HUES6 (cell line): ENCODE results near the gene UNC5C.

Experiments
- H3K27ac ChIP-seq: 2 replicates; pipeline ENCODE4 v1.7.0; 2013; ENCODE audit warnings: low read depth, mild to moderate bottlenecking, low read length, inconsistent platforms
- H3K27me3 ChIP-seq: 2 replicates; pipeline ENCODE4 v1.6.1; 2013; ENCODE audit warnings: low read length; ENCODE audit not compliant: control insufficient read depth, insufficient read depth
- H3K36me3 ChIP-seq: 2 replicates; pipeline ENCODE4 v1.6.1; 2013; ENCODE audit warnings: low read length; ENCODE audit not compliant: control insufficient read depth, insufficient read depth
- H3K4me1 ChIP-seq: 2 replicates; pipeline ENCODE4 v1.6.1; 2013; ENCODE audit warnings: low read length; ENCODE audit not compliant: control insufficient read depth, insufficient read depth
- H3K4me3 ChIP-seq: 2 replicates; pipeline ENCODE4 v1.5.1; 2013; ENCODE audit warnings: low read depth, low read length
- H3K9ac ChIP-seq: one replicate; pipeline ENCODE4 v1.6.1; 2013; ENCODE audit warnings: mild to moderate bottlenecking, low read length
- H3K9me3 ChIP-seq: 2 replicates; pipeline ENCODE4 v1.6.1; 2013; ENCODE audit warnings: low read depth, low read length; ENCODE audit not compliant: control insufficient read depth, insufficient read depth

The UNC5C gene

GRCh38 chr4:95217197-95217596, 331.6 kb downstream of the UNC5C start:
- no peaks in the 10 kb centered on the region for H3K4me1 ChIP-seq
- no peaks in the 10 kb centered on the region for H3K9me3 ChIP-seq
- H3K9ac ChIP-seq = no peak overlapping the region
- H3K36me3 ChIP-seq = no peaks in the 10 kb centered on the region
- no peak overlapping the region for H3K27ac ChIP-seq
- no peaks in the 10 kb centered on the region for H3K27me3 ChIP-seq
- H3K4me3 ChIP-seq = no peak overlapping the region

GRCh38 chr4:95216636-95217035, 332.1 kb downstream of the UNC5C start:
- H3K4me3 ChIP-seq = no peak overlapping the region
- no peaks in the 10 kb centered on the region for H3K27me3 ChIP-seq
- H3K27ac ChIP-seq = no peak overlapping the region
- H3K4me1 ChIP-seq = no peaks in the 10 kb centered on the region
- no peaks in the 10 kb centered on the region for H3K36me3 ChIP-seq
- H3K9me3 ChIP-seq = no peaks in the 10 kb centered on the region
- H3K9ac ChIP-seq = no peak overlapping the region

- no peaks in the 10 kb centered on the region for H3K36me3 ChIP-seq
- no peaks in the 10 kb centered on the region for H3K27me3 ChIP-seq
- no peak overlapping the region for H3K9ac ChIP-seq
Measured at GRCh38 chr4:95215991-95216605, 332.7 kb downstream of the UNC5C start.

GRCh38 chr4:95215043-95215442, 333.7 kb downstream of the UNC5C start:
- H3K27ac ChIP-seq = no peak overlapping the region
- H3K4me3 ChIP-seq = no peak overlapping the region
- no peaks in the 10 kb centered on the region for H3K9me3 ChIP-seq
- H3K27me3 ChIP-seq = no peaks in the 10 kb centered on the region
- no peaks in the 10 kb centered on the region for H3K4me1 ChIP-seq
- H3K9ac ChIP-seq = no peak overlapping the region
- H3K36me3 ChIP-seq = no peaks in the 10 kb centered on the region

More at GRCh38 chr4:95215991-95216605, 332.7 kb downstream of the UNC5C start:
- Histone ChIP-seq H3K27ac (no peak overlapping the region), H3K9me3 (no peaks in the 10 kb centered on the region), H3K4me3 (no peak overlapping the region), H3K4me1 (no peaks in the 10 kb centered on the region)

GRCh38 chr4:95214408-95214807, 334.4 kb downstream of the UNC5C start:
- Histone ChIP-seq H3K4me1 (no peaks in the 10 kb centered on the region), H3K9ac (no peak overlapping the region), H3K9me3 (no peaks in the 10 kb centered on the region), H3K4me3 (no peak overlapping the region), H3K27me3 (no peaks in the 10 kb centered on the region), H3K36me3 (no peaks in the 10 kb centered on the region), H3K27ac (no peak overlapping the region)

- H3K9me3 ChIP-seq = no peaks in the 10 kb centered on the region
- H3K9ac ChIP-seq = no peak overlapping the region
- no peak overlapping the region for H3K4me3 ChIP-seq
- no peaks in the 10 kb centered on the region for H3K27me3 ChIP-seq
- H3K36me3 ChIP-seq = no peaks in the 10 kb centered on the region
- H3K27ac ChIP-seq = no peak overlapping the region
- H3K4me1 ChIP-seq = no peaks in the 10 kb centered on the region
Measured at GRCh38 chr4:95213366-95213765, 335.4 kb downstream of the UNC5C start.

- no peak overlapping the region for H3K9ac ChIP-seq
- H3K4me1 ChIP-seq = no peaks in the 10 kb centered on the region
- H3K4me3 ChIP-seq = no peak overlapping the region
- no peak overlapping the region for H3K27ac ChIP-seq
- no peaks in the 10 kb centered on the region for H3K36me3 ChIP-seq
- no peaks in the 10 kb centered on the region for H3K9me3 ChIP-seq
- H3K27me3 ChIP-seq = no peaks in the 10 kb centered on the region
Measured at GRCh38 chr4:95212692-95213091, 336.1 kb downstream of the UNC5C start.

GRCh38 chr4:95209927-95210326, 338.8 kb downstream of the UNC5C start:
- H3K9me3 ChIP-seq = no peaks in the 10 kb centered on the region
- H3K4me3 ChIP-seq = no peak overlapping the region
- no peaks in the 10 kb centered on the region for H3K36me3 ChIP-seq
- no peaks in the 10 kb centered on the region for H3K27me3 ChIP-seq
- no peak overlapping the region for H3K9ac ChIP-seq
- H3K27ac ChIP-seq = no peak overlapping the region
- H3K4me1 ChIP-seq = no peaks in the 10 kb centered on the region

- no peak overlapping the region for H3K9ac ChIP-seq
- H3K36me3 ChIP-seq = no peaks in the 10 kb centered on the region
- no peaks in the 10 kb centered on the region for H3K27me3 ChIP-seq
- H3K9me3 ChIP-seq = no peaks in the 10 kb centered on the region
- no peak overlapping the region for H3K27ac ChIP-seq
- H3K4me1 ChIP-seq = no peaks in the 10 kb centered on the region
- no peak overlapping the region for H3K4me3 ChIP-seq
Measured at GRCh38 chr4:95204873-95205272, 343.9 kb downstream of the UNC5C start.

- no peak overlapping the region for H3K27ac ChIP-seq
- no peaks in the 10 kb centered on the region for H3K4me1 ChIP-seq
- no peak overlapping the region for H3K9ac ChIP-seq
- no peaks in the 10 kb centered on the region for H3K36me3 ChIP-seq
- H3K4me3 ChIP-seq = no peak overlapping the region
- no peaks in the 10 kb centered on the region for H3K27me3 ChIP-seq
- no peaks in the 10 kb centered on the region for H3K9me3 ChIP-seq
Measured at GRCh38 chr4:95204267-95204844, 344.4 kb downstream of the UNC5C start.

GRCh38 chr4:95198961-95199360, 349.8 kb downstream of the UNC5C start:
- H3K9ac ChIP-seq = no peak overlapping the region
- no peaks in the 10 kb centered on the region for H3K36me3 ChIP-seq
- H3K27me3 ChIP-seq = no peaks in the 10 kb centered on the region
- no peaks in the 10 kb centered on the region for H3K4me1 ChIP-seq
- no peaks in the 10 kb centered on the region for H3K9me3 ChIP-seq
- no peak overlapping the region for H3K27ac ChIP-seq
- no peak overlapping the region for H3K4me3 ChIP-seq
